ENCODE results near the gene USP2. TPM values are rescaled to one million over a fixed set of nuclear protein-coding genes. Genes with fewer than 3 reads are reported as not detected.
A peak's percentile ranks its signal among the peaks of the same experiment; 100 is the strongest.

USP2 gene
- total RNA-seq, 1 donor from 2014 or later: 6.7 TPM

GRCh38 chr11:119338318-119338890 lies 43.1 kb downstream of the USP2 start:
- Mint-ChIP-seq H3K4me3 (ENCODE audit: unreplicated experiment) (peak overlapping the region; percentile 78), H3K4me1 (ENCODE audit: low read depth, unreplicated experiment) (peaks cover 15% of the 10 kb centered on the region), H3K27ac (ENCODE audit: unreplicated experiment) (peak overlapping the region; percentile 83), H3K27me3 (ENCODE audit: low read depth, unreplicated experiment) (peaks cover 19% of the 10 kb centered on the region), H3K9me3 (ENCODE audit: unreplicated experiment) (peaks cover 2% of the 10 kb centered on the region), H3K36me3 (ENCODE audit: low read depth, unreplicated experiment) (peaks cover 6% of the 10 kb centered on the region)
- Histone ChIP-seq H3K79me2 (ENCODE audit: insufficient read depth, low read length) (peaks cover 32% of the 10 kb centered on the region), H3K36me3 (ENCODE audit: insufficient read depth, low read length) (no peaks in the 10 kb centered on the region), H2AFZ (ENCODE audit: low read depth, low read length) (no peak overlapping the region), H3K9ac (ENCODE audit: low read length) (peak overlapping the region; percentile 51), H3K4me1 (ENCODE audit: insufficient read depth, low read length) (peaks cover 43% of the 10 kb centered on the region), H3K4me3 (ENCODE audit: insufficient read depth, low read depth, low read length) (peak overlapping the region; percentile 36), H3K9me3 (ENCODE audit: insufficient read depth, low read depth, low read length) (no peaks in the 10 kb centered on the region), H3K4me2 (ENCODE audit: low read length) (peak overlapping the region; percentile 86), H4K20me1 (ENCODE audit: insufficient read depth, low read length) (peaks cover 9% of the 10 kb centered on the region), H3K27me3 (ENCODE audit: insufficient read depth, low read length) (peaks cover 6% of the 10 kb centered on the region), H3K27ac (ENCODE audit: low read depth, low read length) (peak overlapping the region; percentile 68)
- no peak for FAIRE-seq
- TF ChIP-seq CTCF (IDR thresholded peaks at IDR 0.05; ENCODE audit: insufficient read depth, low read depth, low read length): peak; percentile 73
- TF ChIP-seq EZH2 (IDR thresholded peaks at IDR 0.05; ENCODE audit: insufficient read depth, low read length): no peak
- DNase-seq (ENCODE audit: low read depth): no peak

GRCh38 chr11:119337581-119338317 lies 43.7 kb downstream of the USP2 start:
- H3K4me1 Mint-ChIP-seq (ENCODE audit: low read depth, unreplicated experiment): peaks cover 15% of the 10 kb centered on the region
- H3K27ac ChIP-seq (ENCODE audit: low read depth, low read length): peak overlapping the region; percentile 68
- H3K4me1 ChIP-seq (ENCODE audit: insufficient read depth, low read length): peaks cover 43% of the 10 kb centered on the region
- H3K4me3 Mint-ChIP-seq (ENCODE audit: unreplicated experiment): peak overlapping the region; percentile 78
- H3K79me2 ChIP-seq (ENCODE audit: insufficient read depth, low read length): peaks cover 32% of the 10 kb centered on the region
- peaks cover 9% of the 10 kb centered on the region for H4K20me1 ChIP-seq (ENCODE audit: insufficient read depth, low read length)
- H3K9me3 ChIP-seq (ENCODE audit: insufficient read depth, low read depth, low read length): no peaks in the 10 kb centered on the region
- peaks cover 6% of the 10 kb centered on the region for H3K27me3 ChIP-seq (ENCODE audit: insufficient read depth, low read length)
- peak overlapping the region; percentile 67 for H2AFZ ChIP-seq (ENCODE audit: low read depth, low read length)
- no peaks in the 10 kb centered on the region for H3K36me3 ChIP-seq (ENCODE audit: insufficient read depth, low read length)
- peak overlapping the region; percentile 36 for H3K4me3 ChIP-seq (ENCODE audit: insufficient read depth, low read depth, low read length)
- H3K27ac Mint-ChIP-seq (ENCODE audit: unreplicated experiment): peak overlapping the region; percentile 69
- no peak for FAIRE-seq
- peaks cover 12% of the 10 kb centered on the region for H3K27me3 Mint-ChIP-seq (ENCODE audit: low read depth, unreplicated experiment)
- peaks cover 2% of the 10 kb centered on the region for H3K9me3 Mint-ChIP-seq (ENCODE audit: unreplicated experiment)
- peak overlapping the region; percentile 51 for H3K9ac ChIP-seq (ENCODE audit: low read length)
- TF ChIP-seq EZH2 (IDR thresholded peaks at IDR 0.05; ENCODE audit: insufficient read depth, low read length) (no peak), CTCF (IDR thresholded peaks at IDR 0.05; ENCODE audit: insufficient read depth, low read depth, low read length) (no peak)
- DNase-seq (ENCODE audit: low read depth): peak; percentile 67
- H3K36me3 Mint-ChIP-seq (ENCODE audit: low read depth, unreplicated experiment): peaks cover 6% of the 10 kb centered on the region
- H3K4me2 ChIP-seq (ENCODE audit: low read length): peak overlapping the region; percentile 86
